Activated naive CD8-positive, alpha-beta T cell (primary cell): ENCODE data around the gene FLOT2.

Experiments used
- H3K27ac Mint-ChIP-seq: one replicate; pipeline ENCODE4 v1.8.0; 2021; ENCODE audit warnings: mixed read lengths
- H3K27me3 Mint-ChIP-seq: one replicate; pipeline ENCODE4 v1.8.0; 2021; ENCODE audit warnings: mixed read lengths
- H3K36me3 Mint-ChIP-seq: one replicate; pipeline ENCODE4 v1.8.0; 2021; ENCODE audit warnings: mixed read lengths
- H3K4me1 Mint-ChIP-seq: one replicate; pipeline ENCODE4 v1.8.0; 2021; ENCODE audit warnings: low read depth, mixed read lengths
- H3K4me3 Mint-ChIP-seq: one replicate; pipeline ENCODE4 v1.8.0; 2021; ENCODE audit warnings: mild to moderate bottlenecking, mixed read lengths
- H3K9me3 Mint-ChIP-seq: one replicate; pipeline ENCODE4 v1.8.0; 2021; ENCODE audit warnings: low read depth, mixed read lengths

The FLOT2 gene

DNA sequence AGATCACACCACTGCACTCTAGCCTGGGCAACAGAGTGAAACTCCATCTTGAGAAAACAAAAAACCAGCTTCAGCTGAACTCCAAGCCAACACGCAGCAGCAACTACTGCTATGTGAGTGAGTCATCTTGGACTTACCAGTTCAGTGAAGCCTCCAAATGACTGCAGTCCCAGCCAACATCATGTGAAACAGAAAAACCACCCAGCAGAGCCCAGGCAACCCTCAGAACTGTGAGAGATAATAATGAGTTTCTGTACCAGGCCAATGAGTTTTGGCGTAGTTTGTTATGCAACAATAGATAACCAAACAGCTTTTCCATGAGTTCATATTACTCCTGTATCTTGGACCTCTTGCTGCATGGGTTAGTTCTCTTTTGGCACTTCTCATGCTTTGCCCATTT, 30.5 kb upstream of the FLOT2 start:
- peaks cover 70% of the 10 kb centered on the region for H3K4me1 Mint-ChIP-seq
- H3K4me3 Mint-ChIP-seq = peak overlapping the region; percentile 42
- H3K36me3 Mint-ChIP-seq = peaks cover 32% of the 10 kb centered on the region
- H3K27ac Mint-ChIP-seq = peak overlapping the region; percentile 76
- no peaks in the 10 kb centered on the region for H3K9me3 Mint-ChIP-seq
- H3K27me3 Mint-ChIP-seq = no peaks in the 10 kb centered on the region

DNA sequence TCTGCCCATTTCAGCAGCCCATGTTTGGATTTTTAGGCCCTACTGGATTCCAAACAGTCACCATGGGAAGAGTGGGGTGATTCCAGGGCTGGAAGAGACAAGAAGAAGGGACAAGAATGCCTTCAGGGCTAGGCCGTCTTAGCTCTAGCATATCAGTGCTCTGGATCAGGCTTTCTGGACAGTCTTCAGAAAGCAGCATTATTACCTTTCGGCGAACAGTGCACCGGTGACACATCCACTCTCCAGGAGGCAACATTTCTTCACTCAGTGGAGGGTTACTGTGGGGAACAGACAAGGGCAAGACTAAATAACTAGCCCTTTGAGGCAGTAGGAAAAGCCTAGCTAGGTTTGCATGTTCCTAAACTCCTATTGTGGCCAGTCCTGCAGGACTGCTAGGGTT, 29.3 kb upstream of the FLOT2 start:
- no peaks in the 10 kb centered on the region for H3K27me3 Mint-ChIP-seq
- H3K27ac Mint-ChIP-seq = peak overlapping the region; percentile 76
- peaks cover 67% of the 10 kb centered on the region for H3K4me1 Mint-ChIP-seq
- no peaks in the 10 kb centered on the region for H3K9me3 Mint-ChIP-seq
- H3K36me3 Mint-ChIP-seq = peaks cover 33% of the 10 kb centered on the region
- H3K4me3 Mint-ChIP-seq = no peak overlapping the region

GRCh38 chr17:28926366-28926765, 28.8 kb upstream of the FLOT2 start:
- Mint-ChIP-seq H3K36me3 (peaks cover 37% of the 10 kb centered on the region), H3K4me3 (peak overlapping the region; percentile 53), H3K27me3 (no peaks in the 10 kb centered on the region), H3K27ac (peak overlapping the region; percentile 76), H3K9me3 (no peaks in the 10 kb centered on the region), H3K4me1 (peaks cover 65% of the 10 kb centered on the region)

- H3K9me3 Mint-ChIP-seq = no peaks in the 10 kb centered on the region
- peaks cover 39% of the 10 kb centered on the region for H3K36me3 Mint-ChIP-seq
- peak overlapping the region; percentile 76 for H3K27ac Mint-ChIP-seq
- H3K4me3 Mint-ChIP-seq = peak overlapping the region; percentile 53
- peaks cover 63% of the 10 kb centered on the region for H3K4me1 Mint-ChIP-seq
- no peaks in the 10 kb centered on the region for H3K27me3 Mint-ChIP-seq
Measured at GRCh38 chr17:28925912-28926365, 28.4 kb upstream of the FLOT2 start.

DNA sequence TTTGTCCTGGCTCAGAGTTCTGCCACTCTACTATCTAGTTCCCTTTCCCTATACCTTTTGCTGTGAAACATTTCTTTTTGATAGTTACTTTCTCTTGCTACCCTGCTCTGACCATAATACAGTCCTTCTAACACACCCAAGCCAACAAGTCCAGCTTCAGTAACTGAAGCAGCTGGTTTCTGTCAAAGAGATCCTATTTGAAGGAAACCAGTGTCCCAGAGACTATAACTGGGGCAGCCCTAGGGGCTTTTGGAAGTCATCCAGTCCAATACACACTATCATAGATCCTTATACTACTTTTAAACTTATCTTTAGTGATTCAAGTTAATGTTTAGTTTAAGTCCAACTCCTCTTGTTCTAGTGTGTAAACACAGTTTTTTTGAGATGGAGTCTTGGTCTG, 22.7 kb upstream of the FLOT2 start:
- Mint-ChIP-seq H3K27ac (peak overlapping the region; percentile 54), H3K27me3 (no peaks in the 10 kb centered on the region), H3K9me3 (no peaks in the 10 kb centered on the region), H3K4me1 (peaks cover 26% of the 10 kb centered on the region), H3K36me3 (peaks cover 21% of the 10 kb centered on the region), H3K4me3 (no peak overlapping the region)

- Mint-ChIP-seq H3K4me3 (no peak overlapping the region), H3K9me3 (no peaks in the 10 kb centered on the region), H3K4me1 (peaks cover 18% of the 10 kb centered on the region), H3K27ac (peak overlapping the region; percentile 29), H3K27me3 (no peaks in the 10 kb centered on the region), H3K36me3 (peaks cover 17% of the 10 kb centered on the region)
Measured at GRCh38 chr17:28918295-28918694, 20.8 kb upstream of the FLOT2 start.

DNA sequence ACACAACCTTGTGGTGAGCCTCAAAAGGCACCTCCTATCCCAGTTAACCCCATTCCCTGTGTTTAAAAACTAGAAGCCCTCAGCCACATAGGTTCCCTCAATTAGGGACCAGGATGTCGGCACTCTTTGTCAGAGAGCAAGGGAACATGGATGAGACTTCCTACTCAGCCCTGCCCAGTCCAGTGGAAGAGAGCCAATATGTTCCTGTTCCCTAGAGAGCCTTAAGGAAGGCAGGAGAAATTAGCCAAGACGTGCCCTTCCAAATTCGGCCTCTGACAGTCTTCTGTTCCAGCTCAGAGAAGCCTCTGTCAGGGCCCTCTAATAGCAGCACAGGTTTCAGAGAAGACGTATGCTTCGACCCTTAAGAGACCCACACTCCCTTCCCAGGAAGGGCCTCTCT, 19.9 kb upstream of the FLOT2 start:
- peaks cover 15% of the 10 kb centered on the region for H3K36me3 Mint-ChIP-seq
- H3K9me3 Mint-ChIP-seq = no peaks in the 10 kb centered on the region
- H3K4me1 Mint-ChIP-seq = peaks cover 16% of the 10 kb centered on the region
- H3K27me3 Mint-ChIP-seq = no peaks in the 10 kb centered on the region
- H3K4me3 Mint-ChIP-seq = no peak overlapping the region
- peak overlapping the region; percentile 61 for H3K27ac Mint-ChIP-seq

- no peak overlapping the region for H3K4me3 Mint-ChIP-seq
- peaks cover 15% of the 10 kb centered on the region for H3K36me3 Mint-ChIP-seq
- no peaks in the 10 kb centered on the region for H3K9me3 Mint-ChIP-seq
- peak overlapping the region; percentile 64 for H3K27ac Mint-ChIP-seq
- H3K4me1 Mint-ChIP-seq = peaks cover 16% of the 10 kb centered on the region
- no peaks in the 10 kb centered on the region for H3K27me3 Mint-ChIP-seq
Measured at GRCh38 chr17:28917029-28917428, 19.5 kb upstream of the FLOT2 start.

DNA sequence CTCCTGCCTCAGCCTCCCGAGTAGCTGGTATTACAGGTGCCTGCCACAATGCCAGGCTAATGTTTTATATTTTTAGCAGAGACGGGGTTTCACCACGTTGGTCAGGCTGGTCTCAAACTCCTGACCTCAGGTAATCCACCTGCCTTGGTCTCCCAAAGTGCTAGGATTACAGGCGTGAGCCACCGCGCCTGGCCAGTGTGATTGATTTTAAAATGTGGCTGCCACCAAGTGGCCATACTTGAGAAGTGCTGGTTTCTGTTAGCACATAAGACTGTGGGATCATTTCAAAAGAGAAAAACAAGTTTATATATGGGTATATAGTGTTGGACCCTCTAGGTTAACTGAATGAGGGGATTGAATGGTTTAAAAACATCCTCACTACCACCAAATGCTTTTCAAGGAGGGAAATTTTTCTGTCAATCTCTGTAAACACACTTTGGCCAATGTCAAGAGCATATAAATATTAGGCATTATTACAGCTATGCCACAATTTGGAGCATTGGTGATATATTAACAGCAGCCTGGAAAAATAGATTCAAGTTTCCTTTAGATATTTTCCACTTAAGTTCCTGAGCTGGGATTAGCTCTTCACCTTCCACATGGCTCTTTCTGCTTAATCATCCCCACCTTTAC, 18.9 kb upstream of the FLOT2 start:
- H3K36me3 Mint-ChIP-seq = peaks cover 12% of the 10 kb centered on the region
- H3K27me3 Mint-ChIP-seq = no peaks in the 10 kb centered on the region
- no peaks in the 10 kb centered on the region for H3K9me3 Mint-ChIP-seq
- peak overlapping the region; percentile 64 for H3K27ac Mint-ChIP-seq
- peaks cover 14% of the 10 kb centered on the region for H3K4me1 Mint-ChIP-seq
- H3K4me3 Mint-ChIP-seq = no peak overlapping the region

- Mint-ChIP-seq H3K27me3 (no peaks in the 10 kb centered on the region), H3K36me3 (peaks cover 8% of the 10 kb centered on the region), H3K4me1 (peaks cover 14% of the 10 kb centered on the region), H3K9me3 (no peaks in the 10 kb centered on the region), H3K27ac (no peak overlapping the region), H3K4me3 (no peak overlapping the region)
Measured at GRCh38 chr17:28912938-28913333, 15.4 kb upstream of the FLOT2 start.

- Mint-ChIP-seq H3K36me3 (peaks cover 8% of the 10 kb centered on the region), H3K4me3 (no peak overlapping the region), H3K27me3 (no peaks in the 10 kb centered on the region), H3K4me1 (peaks cover 14% of the 10 kb centered on the region), H3K9me3 (no peaks in the 10 kb centered on the region), H3K27ac (no peak overlapping the region)
Measured at GRCh38 chr17:28912281-28912937, 14.9 kb upstream of the FLOT2 start.

DNA sequence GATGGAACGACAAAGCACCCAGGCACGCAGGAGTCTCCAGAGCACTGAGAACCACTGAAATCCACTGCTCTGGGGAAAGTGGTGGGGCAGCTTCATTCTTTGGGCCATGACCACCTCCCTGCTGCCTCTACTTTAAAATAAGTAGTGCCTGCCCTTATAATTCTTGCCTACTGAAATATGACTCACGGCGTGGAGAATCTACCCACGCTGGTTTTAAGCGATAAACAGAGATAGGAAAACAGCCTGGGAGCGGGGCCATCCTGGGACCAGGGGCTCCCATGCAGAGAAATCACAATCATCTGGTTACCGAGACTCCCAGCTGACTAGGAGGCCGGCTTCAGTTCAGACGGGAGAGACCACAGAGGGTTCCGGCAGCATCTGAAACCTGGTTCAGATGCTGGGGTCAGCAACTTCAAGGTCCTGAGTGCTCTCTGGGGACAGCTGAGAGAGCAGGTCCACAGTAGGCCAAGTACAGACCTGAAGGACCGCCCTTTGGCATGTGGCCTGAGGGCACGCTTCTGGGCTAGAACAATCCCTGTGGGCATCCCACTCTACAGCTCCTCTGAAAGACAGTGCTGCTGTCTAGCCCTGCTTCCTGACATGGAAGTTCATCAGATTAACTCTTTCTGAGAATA, 14.0 kb upstream of the FLOT2 start:
- no peak overlapping the region for H3K4me3 Mint-ChIP-seq
- no peaks in the 10 kb centered on the region for H3K9me3 Mint-ChIP-seq
- peaks cover 8% of the 10 kb centered on the region for H3K36me3 Mint-ChIP-seq
- H3K4me1 Mint-ChIP-seq = peaks cover 14% of the 10 kb centered on the region
- no peaks in the 10 kb centered on the region for H3K27me3 Mint-ChIP-seq
- H3K27ac Mint-ChIP-seq = no peak overlapping the region

- Mint-ChIP-seq H3K27ac (no peak overlapping the region), H3K4me1 (peaks cover 10% of the 10 kb centered on the region), H3K36me3 (peaks cover 8% of the 10 kb centered on the region)
Measured at GRCh38 chr17:28910534-28910933, 13.0 kb upstream of the FLOT2 start.

DNA sequence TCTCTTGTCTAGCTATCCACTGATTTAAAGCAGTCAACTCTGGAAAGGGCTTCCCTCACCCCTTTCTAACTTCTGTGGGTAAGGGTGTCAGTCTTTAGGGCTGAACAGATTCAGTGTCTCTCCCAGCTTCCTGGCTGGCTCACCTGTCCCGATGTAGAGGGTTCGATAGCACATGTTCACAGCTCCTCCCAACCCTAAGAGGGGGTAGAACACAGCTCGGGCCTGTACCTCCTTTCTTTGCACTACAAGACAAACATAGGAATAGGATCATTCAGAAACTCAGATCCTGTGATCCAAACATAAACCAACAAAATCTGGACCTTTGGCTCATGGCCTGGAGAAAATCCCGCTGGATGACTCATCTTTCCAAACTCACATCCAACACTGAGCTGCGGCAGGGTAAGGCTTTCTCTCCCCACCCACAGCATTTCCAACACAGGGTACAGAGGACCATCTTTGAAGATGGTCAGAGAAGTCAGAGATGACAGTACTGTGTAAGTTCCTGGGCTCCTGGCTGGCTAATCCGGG, 11.2 kb upstream of the FLOT2 start:
- H3K27me3 Mint-ChIP-seq = no peaks in the 10 kb centered on the region
- peak overlapping the region; percentile 2 for H3K27ac Mint-ChIP-seq
- no peaks in the 10 kb centered on the region for H3K9me3 Mint-ChIP-seq
- H3K4me3 Mint-ChIP-seq = no peak overlapping the region
- H3K36me3 Mint-ChIP-seq = no peaks in the 10 kb centered on the region
- H3K4me1 Mint-ChIP-seq = no peaks in the 10 kb centered on the region

More at GRCh38 chr17:28910534-28910933, 13.0 kb upstream of the FLOT2 start:
- Mint-ChIP-seq H3K9me3 (no peaks in the 10 kb centered on the region), H3K27me3 (no peaks in the 10 kb centered on the region), H3K4me3 (no peak overlapping the region)
